ENCODE measurements around the gene ZFAND2A.

DNA sequence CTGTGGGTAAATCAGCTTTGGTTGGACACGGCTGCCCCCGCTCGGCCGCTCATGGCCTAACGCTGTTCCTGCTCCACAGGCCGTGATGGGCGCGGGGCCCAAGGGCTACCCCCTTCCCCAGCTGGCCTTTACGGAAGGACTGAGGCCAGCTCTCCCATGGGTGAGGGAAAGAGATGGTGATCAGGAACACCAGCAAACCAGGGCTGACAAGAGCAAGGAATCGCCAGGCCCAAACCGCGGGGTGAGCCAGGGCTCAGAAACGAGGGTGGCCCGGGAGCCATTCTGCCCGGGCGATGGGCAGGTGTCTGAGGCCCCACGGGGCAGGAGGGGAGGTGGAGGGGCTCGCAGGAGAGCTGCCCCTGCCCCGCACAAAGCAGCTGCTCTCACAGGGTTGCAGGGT lies 45.5 kb downstream of the ZFAND2A start:
- TF ChIP-seq YY1 (IDR thresholded peaks at IDR 0.05; ENCODE audit: low read depth): no peak
- TF ChIP-seq, protein P1, sequence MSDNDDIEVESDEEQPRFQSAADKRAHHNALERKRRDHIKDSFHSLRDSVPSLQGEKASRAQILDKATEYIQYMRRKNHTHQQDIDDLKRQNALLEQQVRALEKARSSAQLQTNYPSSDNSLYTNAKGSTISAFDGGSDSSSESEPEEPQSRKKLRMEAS (IDR thresholded peaks at IDR 0.05): no peak
- TF ChIP-seq, protein P2, sequence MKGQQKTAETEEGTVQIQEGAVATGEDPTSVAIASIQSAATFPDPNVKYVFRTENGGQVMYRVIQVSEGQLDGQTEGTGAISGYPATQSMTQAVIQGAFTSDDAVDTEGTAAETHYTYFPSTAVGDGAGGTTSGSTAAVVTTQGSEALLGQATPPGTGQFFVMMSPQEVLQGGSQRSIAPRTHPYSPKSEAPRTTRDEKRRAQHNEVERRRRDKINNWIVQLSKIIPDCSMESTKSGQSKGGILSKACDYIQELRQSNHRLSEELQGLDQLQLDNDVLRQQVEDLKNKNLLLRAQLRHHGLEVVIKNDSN (IDR thresholded peaks at IDR 0.05): no peak
- no peak for TF ChIP-seq TEAD4 (IDR thresholded peaks at IDR 0.05)
- TF ChIP-seq, protein P3, sequence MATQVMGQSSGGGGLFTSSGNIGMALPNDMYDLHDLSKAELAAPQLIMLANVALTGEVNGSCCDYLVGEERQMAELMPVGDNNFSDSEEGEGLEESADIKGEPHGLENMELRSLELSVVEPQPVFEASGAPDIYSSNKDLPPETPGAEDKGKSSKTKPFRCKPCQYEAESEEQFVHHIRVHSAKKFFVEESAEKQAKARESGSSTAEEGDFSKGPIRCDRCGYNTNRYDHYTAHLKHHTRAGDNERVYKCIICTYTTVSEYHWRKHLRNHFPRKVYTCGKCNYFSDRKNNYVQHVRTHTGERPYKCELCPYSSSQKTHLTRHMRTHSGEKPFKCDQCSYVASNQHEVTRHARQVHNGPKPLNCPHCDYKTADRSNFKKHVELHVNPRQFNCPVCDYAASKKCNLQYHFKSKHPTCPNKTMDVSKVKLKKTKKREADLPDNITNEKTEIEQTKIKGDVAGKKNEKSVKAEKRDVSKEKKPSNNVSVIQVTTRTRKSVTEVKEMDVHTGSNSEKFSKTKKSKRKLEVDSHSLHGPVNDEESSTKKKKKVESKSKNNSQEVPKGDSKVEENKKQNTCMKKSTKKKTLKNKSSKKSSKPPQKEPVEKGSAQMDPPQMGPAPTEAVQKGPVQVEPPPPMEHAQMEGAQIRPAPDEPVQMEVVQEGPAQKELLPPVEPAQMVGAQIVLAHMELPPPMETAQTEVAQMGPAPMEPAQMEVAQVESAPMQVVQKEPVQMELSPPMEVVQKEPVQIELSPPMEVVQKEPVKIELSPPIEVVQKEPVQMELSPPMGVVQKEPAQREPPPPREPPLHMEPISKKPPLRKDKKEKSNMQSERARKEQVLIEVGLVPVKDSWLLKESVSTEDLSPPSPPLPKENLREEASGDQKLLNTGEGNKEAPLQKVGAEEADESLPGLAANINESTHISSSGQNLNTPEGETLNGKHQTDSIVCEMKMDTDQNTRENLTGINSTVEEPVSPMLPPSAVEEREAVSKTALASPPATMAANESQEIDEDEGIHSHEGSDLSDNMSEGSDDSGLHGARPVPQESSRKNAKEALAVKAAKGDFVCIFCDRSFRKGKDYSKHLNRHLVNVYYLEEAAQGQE (IDR thresholded peaks at IDR 0.05; ENCODE audit: low read depth): no peak
- TF ChIP-seq FOXM1 (IDR thresholded peaks at IDR 0.05; ENCODE audit: borderline replicate concordance, low read depth): no peak

Data from Ishikawa (cell line).